NCI-H460 (cell line): ENCODE data around the gene BARX2. TPM values are rescaled to one million over a fixed set of nuclear protein-coding genes. Genes with fewer than 3 reads are reported as not detected.

ENCODE experiments used
- DNase-seq: peaks from one replicate; pipeline ENCODE4 v3.0.0-alpha.2; 2016; ENCODE audit warnings: low read depth; ENCODE audit errors: extremely low read depth
- total RNA-seq: library from RNA; depleted of rRNA; stranded (reverse); fragments of >200 nt; shearing (Covaris generic); gene quantifications from 2 replicates; pipeline ENCODE4 v1.2.3, GENCODE V29; 2014

BARX2 gene
- total RNA-seq, 1 experiment from 2014 or later, result not detected

DNA sequence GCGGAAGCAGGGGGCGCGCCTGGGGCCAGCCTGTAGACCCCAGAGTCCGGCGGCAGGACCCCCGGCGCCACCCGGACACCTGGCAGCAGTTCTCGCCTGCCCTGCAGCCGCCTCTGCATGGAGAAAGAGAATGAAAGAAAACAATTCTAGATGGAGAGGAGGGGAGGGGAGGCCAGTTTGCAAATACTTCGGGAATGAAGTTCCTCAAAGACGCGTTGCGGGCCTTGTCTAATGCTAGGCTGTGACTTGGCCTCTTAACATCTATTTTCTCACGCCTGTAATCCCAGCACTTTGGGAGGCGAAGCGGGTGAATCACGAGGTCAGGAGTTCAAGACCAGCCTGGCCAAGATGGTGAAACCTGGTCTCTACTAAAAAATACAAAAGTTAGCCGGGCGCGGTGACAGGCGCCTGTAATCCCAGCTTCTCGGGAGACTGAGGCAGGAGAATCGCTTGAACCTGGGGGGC is 2.1 kb upstream of the BARX2 start:
- DNase-seq, result no peak

DNA sequence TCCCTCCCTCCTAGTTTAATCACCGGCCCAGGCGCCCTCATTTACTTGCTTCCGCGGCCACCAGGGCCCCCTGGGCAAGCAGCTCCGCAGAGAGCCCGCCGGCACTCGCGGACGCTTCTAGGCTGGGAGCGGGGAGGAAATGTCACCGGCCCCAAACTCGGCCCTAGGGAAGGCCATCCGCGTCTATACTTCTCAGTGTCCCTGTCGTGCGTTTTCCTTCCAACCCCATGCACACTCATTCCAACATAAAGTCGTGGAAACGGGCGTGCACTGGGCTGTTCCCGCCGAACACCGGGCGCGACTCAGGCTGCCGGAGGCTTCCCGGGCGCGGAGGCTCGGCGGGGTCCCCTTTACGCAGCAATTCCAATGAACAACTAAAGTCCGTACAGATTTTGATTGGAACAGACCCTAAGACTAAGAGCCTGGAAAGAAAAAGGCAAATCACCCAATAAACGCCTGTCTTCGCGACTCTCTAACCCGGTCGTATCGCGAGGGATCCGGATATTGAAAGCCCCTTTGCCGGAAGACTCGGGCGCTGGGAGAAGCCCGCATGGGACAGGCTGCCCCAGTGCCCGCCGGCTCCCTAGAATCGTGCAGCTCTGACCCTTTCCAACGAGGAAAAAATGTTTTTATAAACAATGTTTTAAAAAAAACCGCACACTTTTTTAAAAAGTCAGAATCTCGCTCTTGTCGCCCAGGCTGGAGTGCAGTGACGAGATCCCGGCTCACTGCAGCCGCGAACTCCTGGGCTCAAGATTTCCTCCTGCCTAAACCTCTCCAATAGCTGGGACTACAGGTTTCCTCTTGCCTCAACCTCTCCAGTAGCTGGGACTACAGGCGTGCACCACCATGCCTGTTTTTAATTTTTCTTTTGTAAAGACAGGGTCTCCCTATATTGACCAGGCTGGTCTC is 1.3 kb upstream of the BARX2 start:
- no peak for DNase-seq

DNA sequence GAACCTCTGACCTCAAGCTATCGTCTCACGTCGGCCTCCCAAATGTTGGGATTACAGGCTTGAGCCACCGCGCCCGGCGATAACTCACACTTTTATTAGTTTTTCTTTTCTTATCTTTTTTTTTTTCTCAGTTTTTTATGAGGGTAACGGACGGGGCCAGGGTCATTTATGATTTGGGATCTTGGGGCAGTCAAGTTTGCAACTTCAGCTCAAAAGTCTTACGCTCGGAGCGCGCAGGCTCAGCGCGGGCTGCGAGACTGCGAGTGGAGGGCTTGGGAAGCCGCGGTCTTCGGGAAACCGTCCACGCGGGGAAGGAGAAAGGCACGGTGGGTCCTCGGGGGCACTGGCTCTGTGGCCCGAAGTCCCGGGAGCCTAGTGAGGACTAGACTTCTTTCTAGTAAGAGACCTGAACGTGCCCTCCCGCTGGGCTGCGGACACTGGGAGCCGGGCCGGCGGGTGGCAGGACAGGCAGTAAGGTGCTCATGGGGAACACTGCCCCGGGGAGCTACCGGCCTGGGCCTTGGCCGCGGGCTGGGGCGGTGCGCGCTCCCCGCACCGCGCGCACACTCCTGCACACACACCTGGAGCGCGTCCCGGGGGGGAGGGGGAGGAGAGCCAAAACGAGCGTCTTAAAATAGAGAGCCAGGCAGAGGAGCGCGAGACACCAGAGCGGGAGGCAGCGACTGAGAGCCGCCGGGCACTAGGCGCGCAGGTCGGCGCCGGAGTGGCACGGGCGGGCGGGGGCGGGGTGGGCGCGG is 476 bp upstream of the BARX2 start:
- DNase-seq, result no peak

DNA sequence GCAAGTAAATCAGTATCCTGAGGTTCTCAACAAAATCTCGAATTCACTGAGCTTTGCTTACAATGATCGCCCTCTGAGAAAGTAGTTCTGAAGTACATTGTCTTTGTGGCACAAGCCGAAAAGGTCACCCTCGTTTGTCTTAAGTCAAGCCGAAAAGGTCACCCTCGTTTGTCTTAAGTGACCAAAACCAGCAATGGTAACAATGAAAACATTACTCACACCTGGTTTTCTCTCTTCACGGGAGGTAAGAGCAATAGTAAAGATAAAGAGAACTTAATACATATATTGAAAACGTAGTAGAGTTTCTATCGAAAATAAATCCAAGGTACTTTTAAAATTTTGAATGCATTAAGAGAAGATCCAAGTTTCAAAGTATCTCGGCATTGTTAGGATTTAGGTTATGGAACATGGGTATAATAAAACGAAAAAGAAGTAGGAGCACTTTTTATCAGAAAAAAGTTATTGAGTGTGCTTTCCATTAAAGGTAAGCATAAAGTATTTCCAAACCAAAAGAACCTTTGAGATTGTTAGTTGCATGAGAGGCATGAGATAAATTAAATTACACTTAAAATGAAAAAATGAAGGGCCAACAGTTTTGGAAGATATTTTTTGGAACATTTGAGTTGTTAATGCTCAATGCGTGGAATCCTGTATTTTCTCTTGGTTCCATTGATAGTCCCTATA is 1.2 kb downstream of the BARX2 start:
- no peak for DNase-seq

DNA sequence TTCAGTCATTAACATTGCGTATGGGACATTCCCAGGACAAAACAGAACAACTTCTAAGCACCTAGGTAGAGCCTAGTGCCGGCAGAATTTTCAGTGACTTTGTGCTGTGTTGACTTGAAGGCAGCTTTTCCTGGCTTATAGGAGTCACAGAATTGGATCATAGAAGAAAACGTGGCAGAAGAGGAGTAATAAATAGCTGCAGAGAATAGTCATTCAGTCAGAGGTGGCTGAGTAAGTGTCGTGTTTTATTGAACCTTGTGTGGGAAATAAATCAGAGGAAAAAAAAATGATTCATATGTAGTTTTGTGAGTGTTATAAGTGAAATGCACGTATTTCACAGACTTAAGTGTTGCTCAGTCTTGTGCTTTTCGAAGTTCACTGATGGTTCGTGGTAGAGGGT is 2.1 kb downstream of the BARX2 start:
- no peak for DNase-seq

DNA sequence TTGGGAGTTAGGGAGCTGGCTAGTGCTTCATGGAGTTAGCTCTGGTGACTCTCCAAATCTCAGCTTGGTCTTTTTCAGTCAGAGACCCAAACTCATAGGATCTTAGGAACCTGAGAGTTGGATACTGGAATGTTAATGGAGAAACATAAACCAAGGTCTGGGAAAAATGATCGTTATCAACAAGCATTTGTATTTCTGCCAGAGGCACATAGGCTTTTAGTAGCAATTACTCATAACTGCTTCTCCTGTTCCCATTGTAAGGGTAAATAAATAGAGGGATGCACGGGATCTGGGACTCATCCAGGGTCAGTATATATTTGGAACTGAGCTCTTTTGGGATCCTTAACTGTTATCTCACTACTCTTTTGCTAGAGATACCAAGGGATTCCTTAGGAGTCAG is 4.8 kb downstream of the BARX2 start:
- DNase-seq, result no peak

DNA sequence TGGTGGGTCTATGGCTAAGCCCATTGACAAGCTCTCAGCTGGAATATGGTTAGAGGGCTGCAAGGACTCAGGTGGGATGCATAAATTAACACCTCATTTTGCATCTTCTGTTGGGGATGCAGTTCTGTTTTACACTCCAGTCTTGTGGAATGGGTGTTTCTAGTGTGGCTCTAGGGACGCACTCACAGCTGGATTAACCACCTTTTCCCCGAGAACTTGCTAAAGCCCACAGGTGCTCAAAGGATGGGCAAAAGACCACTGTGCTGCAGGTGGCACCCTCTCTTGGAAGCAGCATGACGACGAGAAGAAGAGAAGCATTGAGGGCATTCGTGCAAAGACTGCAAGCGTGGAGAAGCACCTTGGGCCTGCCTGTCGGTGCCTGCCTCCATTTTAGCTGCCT is 6.9 kb downstream of the BARX2 start:
- DNase-seq, result no peak

DNA sequence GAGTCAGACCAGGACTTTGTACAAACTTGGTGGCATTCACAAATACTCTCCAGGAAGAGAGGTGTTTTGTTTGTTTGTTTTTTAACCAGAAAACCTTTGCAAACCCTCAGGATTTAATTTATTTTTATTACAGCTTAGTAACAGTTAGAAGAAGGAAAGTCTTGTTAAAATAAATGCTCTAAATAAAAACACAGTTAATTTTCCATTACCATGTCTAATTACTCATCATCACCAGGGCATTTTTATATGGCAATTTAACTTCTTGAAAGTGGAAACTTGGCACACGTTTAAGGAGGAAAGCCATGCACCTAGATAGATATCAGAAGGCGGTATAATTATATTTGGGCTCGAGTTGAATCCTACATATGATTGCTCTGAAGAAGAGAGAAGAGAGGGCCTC is 7.4 kb downstream of the BARX2 start:
- DNase-seq, result no peak

DNA sequence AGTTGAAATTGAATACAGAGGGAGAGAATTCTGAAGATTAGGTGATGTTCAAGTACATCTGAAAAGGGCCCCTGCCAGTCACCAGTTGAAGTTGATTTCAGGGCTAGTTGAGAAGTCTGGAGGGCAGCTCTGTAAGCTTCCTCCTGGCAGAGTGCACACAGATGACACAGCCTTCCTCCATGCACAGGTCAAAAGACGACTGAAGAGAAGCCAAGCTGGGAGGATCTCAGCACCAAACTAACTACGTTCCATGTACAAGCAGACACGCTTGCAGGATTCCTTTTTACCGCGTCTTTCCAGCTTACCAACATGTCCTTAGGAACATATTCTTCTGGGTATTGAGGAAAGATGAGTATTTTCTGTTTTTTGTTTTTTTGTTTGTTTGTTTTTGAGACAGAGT is 7.9 kb downstream of the BARX2 start:
- no peak for DNase-seq

DNA sequence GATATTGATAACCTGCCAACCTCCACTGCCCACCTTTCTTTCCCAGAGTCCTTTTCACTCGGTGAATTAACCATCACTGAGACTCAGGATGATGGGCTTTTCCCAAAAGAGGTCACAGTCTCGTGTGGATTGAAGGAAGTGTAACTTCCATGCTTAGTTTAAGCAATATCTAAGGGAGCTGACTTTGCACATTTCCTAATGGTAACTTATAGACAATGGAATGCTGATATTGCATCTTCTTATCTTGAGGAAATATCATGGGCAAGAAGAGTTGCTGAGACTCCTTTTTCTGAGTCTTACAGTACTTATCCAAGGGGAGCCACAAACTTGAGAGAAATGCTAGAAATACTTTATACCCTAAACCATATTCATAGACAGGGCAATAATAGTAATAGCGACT is 8.8 kb downstream of the BARX2 start:
- no peak for DNase-seq

DNA sequence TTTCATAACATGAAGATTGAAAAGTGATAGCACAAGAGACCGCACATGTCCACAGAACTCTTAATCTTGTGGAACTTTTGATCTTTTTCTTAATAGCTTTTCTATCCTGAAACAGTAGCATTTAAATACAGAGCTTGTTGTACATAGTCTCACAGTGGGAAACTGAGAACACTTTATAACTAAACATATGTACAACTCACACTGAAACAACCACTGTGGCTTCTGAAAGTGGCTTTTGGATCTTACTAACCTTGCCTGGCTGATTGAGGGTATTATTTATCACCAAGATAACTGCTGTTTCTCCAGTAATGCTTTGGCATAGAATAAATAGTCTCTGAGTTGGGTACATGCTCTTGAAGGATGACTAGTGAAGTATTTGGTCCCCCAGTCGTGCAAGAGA is 10.2 kb downstream of the BARX2 start:
- no peak for DNase-seq

DNA sequence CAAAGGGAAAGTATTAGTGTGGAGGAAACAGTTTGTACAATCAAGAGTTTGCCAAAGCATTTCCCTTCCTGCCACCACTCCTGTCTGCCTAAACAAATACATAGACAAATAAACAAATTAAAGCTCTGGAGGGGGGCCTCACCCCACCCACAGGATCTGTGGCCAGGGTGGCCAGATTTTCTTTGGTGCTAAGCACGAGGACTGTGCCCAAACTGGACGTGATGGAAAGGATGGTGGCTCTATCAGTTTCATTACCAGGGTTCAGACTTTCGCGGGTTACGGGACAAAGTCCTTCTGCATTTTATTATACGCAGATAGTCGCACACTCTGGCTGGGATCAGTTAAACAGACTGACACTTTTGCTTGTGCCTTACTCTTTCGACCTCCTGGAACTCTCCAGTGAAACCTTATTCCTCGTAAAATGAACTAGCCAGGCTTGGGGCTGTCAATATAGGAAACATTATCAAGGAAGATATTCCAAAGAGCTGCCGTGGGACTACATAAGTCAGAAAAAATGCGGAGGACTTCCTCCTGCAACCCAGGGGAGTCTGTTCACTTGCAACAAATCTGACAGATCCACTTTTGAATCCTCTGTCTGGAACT is 11.2 kb downstream of the BARX2 start:
- DNase-seq, result no peak

DNA sequence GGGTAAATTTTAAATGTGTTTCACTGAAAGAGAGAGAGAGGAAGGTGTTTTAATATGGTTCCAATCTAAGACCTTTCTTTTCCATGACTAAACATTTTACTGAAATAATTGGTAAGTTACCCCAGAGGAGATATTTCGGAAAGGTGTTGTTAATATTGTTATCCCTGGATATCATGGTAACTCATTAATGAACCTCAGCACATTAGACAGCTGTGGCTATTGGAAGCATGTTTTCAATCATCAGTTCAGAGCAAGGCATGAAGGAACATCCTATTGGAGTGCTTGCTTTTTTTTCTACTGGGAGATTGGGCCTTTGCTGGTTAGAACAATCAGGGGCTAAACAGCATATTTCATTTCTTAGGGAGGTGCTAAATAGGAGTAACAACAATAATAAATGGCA is 11.8 kb downstream of the BARX2 start:
- no peak for DNase-seq

DNA sequence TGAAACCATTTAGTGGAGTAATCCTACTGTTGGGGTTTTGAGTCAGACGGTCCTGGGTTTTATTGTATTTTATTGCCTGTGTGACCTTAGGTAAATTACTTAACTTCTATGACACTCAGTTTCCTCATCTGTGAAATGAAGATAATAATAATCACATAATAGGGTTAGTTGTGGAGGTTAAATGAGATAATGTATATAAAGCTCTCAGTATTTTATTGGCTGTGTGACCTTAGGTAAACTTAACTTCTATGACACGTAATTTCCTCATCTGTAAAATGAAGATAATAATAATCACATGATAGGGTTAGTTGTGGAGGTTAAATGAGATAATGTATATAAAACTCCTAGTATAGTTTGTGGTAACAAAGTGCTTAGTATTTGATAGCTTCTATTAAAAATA is 13.2 kb downstream of the BARX2 start:
- no peak for DNase-seq

DNA sequence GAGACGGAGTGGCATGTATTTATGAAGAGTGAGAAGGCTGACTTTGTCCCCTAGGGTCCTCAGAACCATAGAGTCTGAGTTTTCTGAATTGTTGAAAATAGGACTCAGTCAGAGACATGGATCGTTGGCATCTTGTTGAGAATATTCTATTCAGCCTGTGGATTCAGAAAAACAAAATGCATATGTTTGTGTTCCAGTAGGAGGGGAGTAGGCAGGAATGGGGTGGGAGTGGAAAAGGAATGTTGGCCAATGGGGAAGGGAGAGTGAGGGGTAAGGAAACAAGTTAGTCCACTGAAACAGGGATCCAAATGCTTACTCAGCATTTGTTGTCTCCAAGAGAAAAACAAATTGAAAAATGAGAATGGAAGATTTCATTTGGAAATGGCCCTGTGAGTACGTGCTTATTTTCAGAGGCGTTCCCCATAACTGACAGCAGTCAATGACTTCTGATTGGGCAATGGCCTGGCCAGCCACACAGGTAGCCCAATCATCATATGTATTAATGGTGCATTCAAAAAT is 14.7 kb downstream of the BARX2 start:
- DNase-seq, result no peak

DNA sequence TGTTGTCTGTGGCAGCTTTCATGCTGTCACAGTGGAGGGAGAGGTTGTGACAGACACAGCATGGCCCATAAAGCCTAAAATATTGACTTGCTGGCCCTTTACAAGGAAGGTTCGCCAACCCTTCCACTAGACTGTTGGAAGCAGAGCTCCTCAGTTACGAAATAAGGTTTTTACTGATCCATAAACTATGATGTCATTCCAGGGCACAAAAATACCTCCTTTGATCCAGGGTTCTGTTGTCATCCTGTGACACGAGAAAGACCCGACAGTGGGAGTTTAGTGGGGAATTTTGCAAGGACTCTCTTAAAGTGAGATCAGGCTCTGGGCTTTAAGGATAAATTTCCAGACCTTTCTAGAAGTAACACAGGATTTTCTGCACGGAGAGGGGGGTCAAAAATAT is 15.7 kb downstream of the BARX2 start:
- no peak for DNase-seq

DNA sequence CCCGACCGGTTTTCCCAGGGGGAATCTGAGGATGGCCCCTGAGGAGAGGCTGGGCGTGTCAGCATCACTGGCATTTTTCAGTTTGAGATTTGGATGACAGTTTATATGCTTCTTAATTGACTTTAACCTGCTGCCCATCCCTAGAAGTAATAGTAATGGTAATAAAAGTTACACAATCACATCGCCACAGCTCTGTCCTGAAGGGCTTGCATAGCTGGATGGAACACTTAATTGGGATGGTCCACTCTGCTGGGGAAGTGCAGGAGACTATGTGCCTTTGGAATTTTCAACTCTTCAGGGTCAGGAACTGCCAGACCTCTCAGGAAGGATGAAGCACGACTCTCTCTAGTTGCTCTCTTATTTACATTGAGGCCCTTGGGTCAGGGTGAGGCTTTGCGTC is 16.2 kb downstream of the BARX2 start:
- no peak for DNase-seq

DNA sequence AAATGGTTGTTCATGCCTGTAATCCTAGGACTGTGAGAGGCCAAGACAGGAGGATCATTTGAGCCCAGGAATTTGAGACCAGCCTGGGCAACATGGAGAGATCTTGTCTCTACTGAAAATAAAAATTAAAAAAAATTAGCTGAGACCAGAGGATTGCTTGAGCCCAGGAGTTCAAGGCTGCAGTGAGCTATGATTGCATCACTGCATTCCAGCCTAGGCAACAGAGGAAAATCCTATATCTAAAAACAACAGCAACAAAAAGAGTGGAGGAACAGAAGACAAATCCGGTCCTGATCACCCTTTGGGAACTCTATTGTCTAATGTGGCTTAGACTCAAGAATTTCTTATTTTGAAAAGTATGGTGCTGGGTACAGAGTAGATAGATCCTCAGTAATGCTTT is 17.3 kb downstream of the BARX2 start:
- DNase-seq, result no peak

DNA sequence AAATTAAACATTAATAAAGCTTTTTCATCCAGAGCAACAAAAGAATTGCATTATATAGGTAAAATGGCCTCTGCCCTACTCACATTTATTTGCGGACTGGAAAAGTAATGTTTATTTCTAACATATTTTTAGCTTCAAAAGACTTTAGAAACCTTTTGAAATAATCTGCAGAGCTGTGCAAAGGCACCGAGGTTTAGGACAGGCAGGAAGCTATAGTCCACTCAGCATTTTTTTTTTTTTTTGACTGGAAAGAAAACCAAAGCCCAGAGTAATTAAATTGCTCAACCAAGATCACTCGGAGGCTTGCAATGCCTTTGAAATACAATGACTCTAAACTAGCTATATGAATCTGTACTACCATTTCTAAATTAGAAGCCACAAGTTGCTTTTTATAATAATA is 19.1 kb downstream of the BARX2 start:
- DNase-seq, result no peak

DNA sequence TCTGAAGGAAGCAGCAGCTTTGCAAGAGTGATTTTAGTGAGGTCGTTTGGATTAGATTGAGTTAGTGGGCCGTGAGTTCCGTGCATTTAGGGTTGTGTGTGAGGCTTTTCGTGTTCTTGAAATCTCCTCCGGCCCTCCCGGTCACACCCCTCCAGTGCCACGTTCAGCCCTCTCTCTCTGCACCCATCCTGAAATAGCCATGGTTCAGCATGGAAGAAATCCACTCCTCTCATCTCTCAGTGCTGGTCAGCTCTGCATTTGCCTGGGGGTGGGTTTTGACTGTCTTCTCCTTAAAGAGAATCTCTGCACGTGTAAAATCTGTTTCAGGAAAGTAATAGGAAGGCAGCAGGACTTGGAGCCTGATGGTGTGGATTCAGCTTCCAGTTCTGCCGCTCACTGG is 19.8 kb downstream of the BARX2 start:
- no peak for DNase-seq

DNA sequence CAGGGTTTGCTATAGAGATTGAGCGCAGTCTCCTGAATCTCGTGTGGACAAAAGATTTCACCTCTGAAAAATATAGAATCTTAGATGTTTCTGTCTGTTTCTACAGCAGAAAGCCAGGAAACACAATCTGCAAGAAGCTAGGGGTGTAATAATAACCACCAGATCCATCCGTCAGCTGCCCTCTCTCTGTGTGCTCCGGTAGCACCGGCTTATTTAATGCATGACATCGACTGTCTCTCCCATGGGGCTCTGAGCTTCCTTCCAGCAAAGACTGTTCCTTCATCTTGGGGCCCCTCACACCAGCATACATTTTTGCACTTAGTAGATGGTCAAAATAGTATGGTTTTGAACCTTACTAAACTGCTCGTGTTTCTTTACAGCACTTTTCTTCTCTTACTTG is 20.2 kb downstream of the BARX2 start:
- no peak for DNase-seq
